SU-DHL-6 (cell line): ENCODE measurements around the gene PRR3.

Experiments
- H2AFZ ChIP-seq: fragments of 200-600 bp; sonication (generic); 2 replicates; pipeline ENCODE4 v1.6.1; 2014; ENCODE audit warnings: low read depth, mild to moderate bottlenecking, moderate library complexity, mixed read lengths, antibody characterized with exemption, low read length; ENCODE audit not compliant: severe bottlenecking
- H3F3A ChIP-seq: fragments of 200-600 bp; shearing (Covaris generic); 2 replicates; pipeline ENCODE4 v1.6.0; 2016; ENCODE audit warnings: antibody characterized with exemption, mild to moderate bottlenecking; ENCODE audit not compliant: insufficient read depth
- H3K27ac ChIP-seq: fragments of 200-600 bp; sonication (generic); 2 replicates; pipeline ENCODE4 v1.5.1; 2016; ENCODE audit warnings: low read depth, mild to moderate bottlenecking, low read length, moderate library complexity, mixed read lengths
- H3K27me3 ChIP-seq: fragments of 200-600 bp; sonication (generic), shearing (Covaris generic); 2 replicates; pipeline ENCODE4 v1.6.0; 2014; ENCODE audit warnings: mild to moderate bottlenecking, low read length
- H3K36me3 ChIP-seq: fragments of 200-600 bp; sonication (generic); 2 replicates; pipeline ENCODE4 v1.6.1; 2014; ENCODE audit warnings: mild to moderate bottlenecking, low read length, mixed read lengths
- H3K4me2 ChIP-seq: fragments of 300-600, 200-600 bp; shearing (Covaris generic), sonication (generic); 2 replicates; pipeline ENCODE4 v1.6.0; 2014; ENCODE audit warnings: low read length, low read depth, mild to moderate bottlenecking; ENCODE audit not compliant: poor library complexity, severe bottlenecking
- H3K4me3 ChIP-seq: fragments of 200-600 bp; sonication (generic); 2 replicates; pipeline ENCODE4 v1.5.1; 2014; ENCODE audit warnings: antibody characterized with exemption, low read length, mild to moderate bottlenecking, mixed read lengths; ENCODE audit not compliant: insufficient read depth, poor library complexity, severe bottlenecking
- H3K79me2 ChIP-seq: fragments of 200-600 bp; sonication (generic); 2 replicates; pipeline ENCODE4 v1.6.1; 2014; ENCODE audit warnings: mild to moderate bottlenecking, low read length, moderate library complexity; ENCODE audit not compliant: insufficient read depth
- H3K9ac ChIP-seq: fragments of 200-600 bp; sonication (generic); 2 replicates; pipeline ENCODE4 v1.7.0; 2014; ENCODE audit warnings: mild to moderate bottlenecking, low read length
- H3K9me2 ChIP-seq: fragments of 200-600 bp; sonication (generic); replicated peaks from 2 replicates; pipeline ENCODE4 v1.6.1; 2014; ENCODE audit warnings: low read length; ENCODE audit not compliant: insufficient read depth
- H3K9me3 ChIP-seq: fragments of 200-600 bp; sonication (generic); 2 replicates; pipeline ENCODE4 v1.6.1; 2014; ENCODE audit warnings: low read length, mixed read lengths; ENCODE audit not compliant: insufficient read depth
- H4K20me1 ChIP-seq: fragments of 200-600 bp; sonication (generic); 2 replicates; pipeline ENCODE4 v1.6.1; 2014; ENCODE audit warnings: low read depth, mild to moderate bottlenecking, antibody characterized with exemption, low read length, moderate library complexity, mixed read lengths
- CTCF ChIP-seq: fragments of 200-600 bp; sonication (generic); IDR thresholded peaks from one replicate; pipeline ENCODE4 v1.5.1; 2017; ENCODE audit warnings: antibody characterized with exemption, mild to moderate bottlenecking, low read length, moderate library complexity; ENCODE audit not compliant: insufficient read depth, poor library complexity, severe bottlenecking
- EZH2phosphoT487 ChIP-seq: fragments of 200-600 bp; sonication (generic), shearing (Covaris generic); conservative IDR thresholded peaks from 2 replicates; pipeline ENCODE4 v1.6.1; 2018; ENCODE audit warnings: mild to moderate bottlenecking, antibody characterized with exemption, low read length, moderate library complexity, mixed read lengths

Gene PRR3

DNA sequence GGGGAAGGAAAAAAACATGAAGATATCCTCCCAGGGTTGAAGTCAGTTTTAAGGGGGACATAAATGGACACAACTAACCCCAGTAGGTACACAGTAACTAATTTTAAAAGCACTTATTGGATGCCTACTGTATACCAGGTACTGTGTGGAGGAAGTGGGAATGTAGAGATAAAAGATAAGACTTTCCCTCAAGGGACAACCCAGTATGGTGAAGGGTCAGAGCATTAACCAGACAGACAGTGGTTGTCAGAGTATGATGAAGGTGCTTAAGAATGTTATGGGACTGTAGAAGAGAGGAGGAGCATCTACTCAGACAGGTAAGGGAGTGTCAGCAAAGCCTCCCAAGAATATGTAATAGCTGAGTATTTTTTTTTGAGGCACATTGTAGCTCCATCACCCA is 15.1 kb downstream of the PRR3 start:
- 0 out of 2 replicates have a peak, but pooled peaks cover 5% of the 10 kb centered on the region for H3F3A ChIP-seq
- no peaks in the 10 kb centered on the region for H3K9me3 ChIP-seq
- peak overlapping the region; percentile 76 for H3K4me2 ChIP-seq
- H3K27ac ChIP-seq = peak overlapping the region; percentile 75
- H3K9ac ChIP-seq = peak overlapping the region; percentile 74
- H3K79me2 ChIP-seq = peaks cover 58% of the 10 kb centered on the region
- no peaks in the 10 kb centered on the region for H3K9me2 ChIP-seq
- peaks cover 40% of the 10 kb centered on the region; the same call in 1 of the 2 replicates for H4K20me1 ChIP-seq
- H2AFZ ChIP-seq = no peak overlapping the region
- TF ChIP-seq EZH2phosphoT487 (no peak), CTCF (no peak)
- peaks cover 8% of the 10 kb centered on the region; the same call in 1 of the 2 replicates for H3K36me3 ChIP-seq
- H3K4me3 ChIP-seq = peak overlapping the region; percentile 87
- no peaks in the 10 kb centered on the region for H3K27me3 ChIP-seq

DNA sequence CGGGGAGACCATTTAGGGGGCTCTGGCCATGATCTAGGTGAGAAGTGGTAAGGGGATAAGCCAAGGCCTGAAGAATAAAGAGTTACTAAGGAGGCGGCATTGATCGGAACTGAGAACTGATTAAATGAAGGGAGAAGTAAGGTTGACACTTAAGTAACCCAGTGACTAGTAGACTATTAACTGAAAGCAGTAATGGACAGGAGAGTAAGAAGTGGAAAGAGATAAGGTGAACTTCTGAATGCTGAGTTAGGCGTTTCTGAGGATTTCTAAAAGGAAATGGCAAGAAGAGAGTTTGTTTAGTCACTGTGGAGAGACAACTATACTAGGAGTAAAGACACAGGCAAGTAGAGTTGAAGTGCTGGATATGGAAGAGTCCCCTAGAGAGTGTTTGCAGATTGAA is 16.0 kb downstream of the PRR3 start:
- Histone ChIP-seq H2AFZ (no peak overlapping the region), H3K9me2 (no peaks in the 10 kb centered on the region), H3K9ac (peak overlapping the region; percentile 74), H3K27ac (no peak overlapping the region), H3K27me3 (no peaks in the 10 kb centered on the region), H3F3A (0 out of 2 replicates have a peak, but pooled peaks cover 5% of the 10 kb centered on the region), H4K20me1 (peaks cover 41% of the 10 kb centered on the region; the same call in 1 of the 2 replicates), H3K36me3 (peaks cover 18% of the 10 kb centered on the region), H3K4me3 (no peak overlapping the region), H3K4me2 (peak overlapping the region; percentile 76), H3K79me2 (peaks cover 65% of the 10 kb centered on the region), H3K9me3 (no peaks in the 10 kb centered on the region)
- no peak for TF ChIP-seq CTCF
- TF ChIP-seq EZH2phosphoT487 = no peak

- Histone ChIP-seq H3K27ac (no peak overlapping the region), H3K4me2 (no peak overlapping the region), H3F3A (no peaks in the 10 kb centered on the region; the same call in 1 of the 2 replicates), H2AFZ (no peak overlapping the region), H3K27me3 (no peaks in the 10 kb centered on the region), H3K36me3 (peaks cover 40% of the 10 kb centered on the region), H3K9ac (no peak overlapping the region), H3K9me3 (no peaks in the 10 kb centered on the region), H3K9me2 (no peaks in the 10 kb centered on the region), H3K79me2 (peaks cover 47% of the 10 kb centered on the region), H4K20me1 (peaks cover 30% of the 10 kb centered on the region; the same call in 1 of the 2 replicates), H3K4me3 (no peak overlapping the region)
- no peak for TF ChIP-seq EZH2phosphoT487
- TF ChIP-seq CTCF = no peak
Observed at GRCh38 chr6:30578051-30578450, 21.0 kb downstream of the PRR3 start.
